HCT116 (cell line): ENCODE measurements around the gene TFCP2. TPM values are rescaled to one million over a fixed set of nuclear protein-coding genes. Genes with fewer than 3 reads are reported as not detected.

Source experiments
- ATAC-seq: fragments of 200-7000 bp; cut with Tn5 transposase; 2 replicates; pipeline ENCODE4 v1.9.1; 2020; ENCODE audit warnings: mild to moderate bottlenecking, moderate library complexity
- BruUV-seq: library from RNA; stranded (reverse); fragments of 400-500 nt; replicated peaks from 2 replicates; lab custom pipeline; 2021; lab: Mats Ljungman, UMichigan
- CTCF ChIA-PET: fragments of 300-600 bp; sonication (Branson Sonifier 250); formaldehyde crosslinking; loops from one replicate; lab custom pipeline; 2021; ENCODE audit warnings: antibody characterized with exemption; lab: Charles Lee
- POLR2A ChIA-PET: fragments of 300-600, 350-600 bp; sonication (Branson Sonifier 250); formaldehyde crosslinking; loops from one replicate; lab custom pipeline; 2021; ENCODE audit warnings: antibody characterized with exemption; lab: Charles Lee
- RAD21 ChIA-PET, 2 experiments: fragments of 300-600 bp; sonication (Branson Sonifier 250); formaldehyde crosslinking; loops; one replicate each; lab custom pipeline; 2023; ENCODE audit warnings: low total read pairs in 2 of 2; ENCODE audit not compliant: uncharacterized antibody in 2 of 2, unreplicated experiment in 2 of 2, low non-redundant PET in 1 of 2; lab: Charles Lee
- DNase-seq: peaks from one replicate; pipeline ENCODE4 v3.0.0-alpha.2; 2010; ENCODE audit warnings: low read depth, low spot score
- H2AFZ ChIP-seq: fragments of 200-600 bp; shearing (Covaris generic), sonication (generic); 2 replicates; pipeline ENCODE4 v1.6.1; 2017; ENCODE audit warnings: low read depth, mixed run types, mixed read lengths, antibody characterized with exemption, low read length; ENCODE audit not compliant: poor library complexity, severe bottlenecking
- H3K27ac ChIP-seq: 2 replicates; pipeline ENCODE4 v1.5.1; 2012; ENCODE audit warnings: low read depth, low read length
- H3K27me3 ChIP-seq: fragments of 200-600 bp; sonication (generic); 2 replicates; pipeline ENCODE4 v1.6.1; 2016; ENCODE audit warnings: mixed run types, low read length, mixed read lengths; ENCODE audit not compliant: insufficient read depth
- H3K36me3 ChIP-seq, 2 experiments: fragments of 200-500 bp in 1 of 2; fragments of 200-600 bp in 1 of 2; sonication (Bioruptor generic) in 1 of 2; sonication (generic) in 1 of 2; 2 replicates each; pipeline versions ENCODE4 v1.5.1 to v1.6.1; 2014 to 2016; ENCODE audit warnings: low read length in 2 of 2, inconsistent platforms in 1 of 2, mixed read lengths in 1 of 2, mixed run types in 1 of 2; ENCODE audit not compliant: insufficient read depth in 2 of 2, control insufficient read depth in 1 of 2
- H3K4me1 ChIP-seq, 2 experiments: fragments of 200-600 bp in 1 of 2; sonication (generic) in 1 of 2; 2 replicates each; pipeline versions ENCODE4 v1.5.1 to v1.6.1; 2012 to 2017; ENCODE audit warnings: low read length in 2 of 2, inconsistent platforms in 1 of 2, mild to moderate bottlenecking in 1 of 2, mixed read lengths in 1 of 2, mixed run types in 1 of 2, moderate library complexity in 1 of 2; ENCODE audit not compliant: insufficient read depth in 2 of 2, control insufficient read depth in 1 of 2
- H3K4me2 ChIP-seq: fragments of 200-600 bp; sonication (generic); 2 replicates; pipeline ENCODE4 v1.6.1; 2017; ENCODE audit warnings: mixed run types, low read length, mixed read lengths
- H3K4me3 ChIP-seq, 2 experiments: fragments of 200-600 bp in 1 of 2; sonication (generic) in 1 of 2; replicated peaks in 1 of 2; 2 replicates each; pipeline ENCODE4 v1.5.1; 2011 to 2016; ENCODE audit warnings: low read length in 2 of 2, control low read depth in 1 of 2, low read depth in 1 of 2, mild to moderate bottlenecking in 1 of 2, mixed read lengths in 1 of 2, mixed run types in 1 of 2
- H3K79me2 ChIP-seq: fragments of 200-600 bp; sonication (generic); 2 replicates; pipeline ENCODE4 v1.6.1; 2017; ENCODE audit warnings: mild to moderate bottlenecking, mixed run types, low read length, moderate library complexity, mixed read lengths; ENCODE audit not compliant: insufficient read depth
- H3K9ac ChIP-seq: fragments of 200-600 bp; sonication (generic); 2 replicates; pipeline ENCODE4 v1.6.1; 2016; ENCODE audit warnings: low read length, mixed read lengths
- H3K9me2 ChIP-seq: fragments of 200-600 bp; sonication (generic), shearing (Covaris generic); 2 replicates; pipeline ENCODE4 v1.6.1; 2017; ENCODE audit warnings: mixed run types, mild to moderate bottlenecking, moderate library complexity; ENCODE audit not compliant: insufficient read depth
- H3K9me3 ChIP-seq, 2 experiments: fragments of 200-500 bp in 1 of 2; fragments of 200-600 bp in 1 of 2; sonication (Bioruptor generic) in 1 of 2; sonication (generic) in 1 of 2; 2 replicates each; pipeline ENCODE4 v1.6.1; 2014 to 2017; ENCODE audit warnings: low read length in 2 of 2, mixed read lengths in 2 of 2, inconsistent platforms in 1 of 2, low read depth in 1 of 2, mild to moderate bottlenecking in 1 of 2, mixed run types in 1 of 2, moderate library complexity in 1 of 2; ENCODE audit not compliant: control insufficient read depth in 1 of 2, insufficient read depth in 1 of 2
- H4K20me1 ChIP-seq: fragments of 200-600 bp; sonication (generic), shearing (Covaris generic); 2 replicates; pipeline ENCODE4 v1.6.1; 2017; ENCODE audit warnings: mixed run types, mild to moderate bottlenecking, moderate library complexity; ENCODE audit not compliant: insufficient read depth
- CEBPB ChIP-seq: IDR thresholded peaks from 2 replicates; pipeline ENCODE4 v1.6.1; 2012; ENCODE audit warnings: low read depth
- EGR1 ChIP-seq: IDR thresholded peaks from 2 replicates; pipeline ENCODE4 v1.6.1; 2012; ENCODE audit warnings: low read depth
- EZH2 ChIP-seq: fragments of 200-600 bp; sonication (generic); IDR thresholded peaks from 2 replicates; pipeline ENCODE4 v1.6.1; 2017; ENCODE audit warnings: antibody characterized with exemption, mixed run types
- JUND ChIP-seq: IDR thresholded peaks from 2 replicates; pipeline ENCODE4 v1.6.1; 2012
- RAD21 ChIP-seq: IDR thresholded peaks from 2 replicates; pipeline ENCODE4 v1.6.1; 2012; ENCODE audit warnings: low read depth, mild to moderate bottlenecking
- SIN3A ChIP-seq: IDR thresholded peaks from 2 replicates; pipeline ENCODE4 v1.6.1; 2012; ENCODE audit warnings: low read depth
- TCF7L2 ChIP-seq: IDR thresholded peaks from 2 replicates; pipeline ENCODE4 v1.7.0; 2011; ENCODE audit warnings: borderline replicate concordance, inconsistent platforms; ENCODE audit not compliant: insufficient read depth, insufficient read length; ENCODE audit errors: extremely low read depth
- intact Hi-C: fragments of 100-400 bp; cut with micrococcal nuclease; formaldehyde crosslinking; loops from 2 replicates; pipeline ENCODE4 v1.10.0; 2022
- total RNA-seq: library from RNA; stranded (reverse); gene quantifications from one replicate; pipeline ENCODE4 v1.2.1, GENCODE V29; 2021; ENCODE audit not compliant: unreplicated experiment

The TFCP2 gene
- total RNA-seq, 1 experiment from 2014 or later: 31.6 TPM

DNA sequence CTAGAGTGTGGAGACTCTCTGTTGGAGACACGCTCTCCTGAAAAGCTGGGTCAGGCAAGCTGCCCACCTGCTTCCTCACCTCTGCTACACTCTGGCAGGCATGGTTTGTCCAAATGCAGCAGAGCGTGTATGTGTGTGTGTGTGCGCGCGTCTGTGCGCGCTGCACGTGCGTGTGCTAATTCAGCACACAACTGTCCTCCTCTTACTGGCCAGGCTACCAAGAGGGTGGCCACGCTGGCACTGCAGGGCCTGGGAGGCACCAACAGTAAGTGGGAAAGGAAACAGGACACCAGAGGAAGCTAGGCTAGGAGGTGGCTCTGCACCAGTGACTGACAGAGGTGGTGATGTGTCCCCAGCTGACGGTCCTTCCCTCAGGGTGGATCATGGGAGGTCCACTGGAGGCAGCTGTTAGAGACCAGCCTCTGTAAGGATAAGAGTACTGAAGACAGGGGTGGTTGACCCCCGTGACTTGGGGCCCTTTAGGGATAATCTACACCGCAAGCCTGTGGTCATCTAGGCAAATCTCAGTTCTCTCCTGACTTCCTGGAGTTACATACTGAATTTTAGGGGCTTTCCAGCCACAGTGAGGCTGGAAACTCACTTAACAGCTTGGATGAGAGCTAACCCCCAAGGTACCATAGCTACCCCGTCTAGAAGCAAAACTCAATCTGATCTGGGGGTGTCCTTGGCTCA, 15.6 kb upstream of the TFCP2 start:
- H3K9ac ChIP-seq: no peak overlapping the region
- POLR2A ChIA-PET: no interaction called here
- no TSS peak for BruUV-seq

DNA sequence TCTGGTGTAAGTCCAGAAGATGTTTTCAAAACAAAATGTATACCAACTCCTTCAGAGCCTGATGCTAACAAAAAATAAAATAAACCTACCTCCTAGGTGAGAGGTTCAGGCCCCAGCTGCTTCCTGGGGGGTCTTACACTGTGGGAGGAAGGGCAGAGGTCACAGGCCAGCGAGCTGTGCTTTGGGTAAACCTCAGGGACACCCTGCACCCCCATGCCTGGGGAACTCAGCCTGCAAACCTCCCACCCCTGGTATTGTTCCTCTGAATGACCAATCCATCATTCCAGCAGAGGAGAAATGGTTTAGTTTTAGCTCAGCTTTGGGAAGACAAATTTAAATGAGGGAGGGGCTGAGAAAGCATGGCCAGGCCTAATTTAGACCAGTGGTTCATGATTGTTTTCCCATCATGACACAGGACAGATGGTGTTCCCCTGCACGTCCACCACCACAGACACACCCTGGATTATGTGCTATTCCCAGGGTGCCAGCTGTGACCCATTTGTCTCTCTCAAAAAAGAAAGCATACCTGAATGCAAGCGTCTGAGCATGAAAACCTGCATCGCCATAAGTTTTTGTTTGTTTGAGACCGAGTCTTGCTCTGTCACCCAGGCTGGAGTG, 14.5 kb upstream of the TFCP2 start:
- no TSS peak for BruUV-seq
- Histone ChIP-seq H3K4me1 (peaks cover 0 to 3% of the 10 kb centered on the region in 2 experiments; a peak in 1 of 4 replicates), H2AFZ (no peak overlapping the region), H3K9ac (no peak overlapping the region), H3K27ac (no peak overlapping the region), H3K9me2 (no peaks in the 10 kb centered on the region), H3K27me3 (no peaks in the 10 kb centered on the region), H3K4me3 (no peak overlapping the region), H3K36me3 (no peaks in the 10 kb centered on the region), H4K20me1 (no peaks in the 10 kb centered on the region), H3K4me2 (no peak overlapping the region), H3K9me3 (no peaks in the 10 kb centered on the region), H3K79me2 (no peaks in the 10 kb centered on the region)
- no peak for DNase-seq
- no peak for TF ChIP-seq JUND
- CTCF ChIA-PET: no interaction called here
- RAD21 ChIA-PET: no interaction called here
- intact Hi-C loops: no loop called here
- no peak for ATAC-seq
- POLR2A ChIA-PET: no interaction called here

More for the DNA sequence above, 15.6 kb upstream of the TFCP2 start:
- ATAC-seq: no peak
- Histone ChIP-seq H4K20me1 (no peaks in the 10 kb centered on the region), H3K4me2 (no peak overlapping the region), H2AFZ (no peak overlapping the region), H3K36me3 (no peaks in the 10 kb centered on the region), H3K9me3 (no peaks in the 10 kb centered on the region), H3K4me1 (peaks cover 0 to 8% of the 10 kb centered on the region in 2 experiments; a peak in 3 of 4 replicates), H3K9me2 (no peaks in the 10 kb centered on the region)
- RAD21 ChIA-PET: no interaction called here
- CTCF ChIA-PET: no interaction called here
- intact Hi-C loops: no loop called here
- no peak for DNase-seq
- TF ChIP-seq RAD21 (no peak), TCF7L2 (no peak), EGR1 (no peak), SIN3A (no peak), EZH2 (no peak), CEBPB (no peak)
- TF ChIP-seq, all 23 proteins: peak for 0
- H3K27me3 ChIP-seq: no peaks in the 10 kb centered on the region
- H3K4me3 ChIP-seq: no peak overlapping the region
- no peak overlapping the region for H3K27ac ChIP-seq
- no peaks in the 10 kb centered on the region for H3K79me2 ChIP-seq
